NB4 (cell line): ENCODE data around the gene DEF6.

Experiments used
- POLR2A ChIP-seq: IDR thresholded peaks from 2 replicates; pipeline ENCODE4 v1.6.1; 2011; ENCODE audit warnings: mild to moderate bottlenecking; ENCODE audit not compliant: insufficient read length; ENCODE audit errors: extremely low read depth
- TF ChIP-seq, protein P1 (sequence below): IDR thresholded peaks from one replicate; pipeline ENCODE4 v1.5.1; 2012; ENCODE audit warnings: low read depth, low read length

DNA sequence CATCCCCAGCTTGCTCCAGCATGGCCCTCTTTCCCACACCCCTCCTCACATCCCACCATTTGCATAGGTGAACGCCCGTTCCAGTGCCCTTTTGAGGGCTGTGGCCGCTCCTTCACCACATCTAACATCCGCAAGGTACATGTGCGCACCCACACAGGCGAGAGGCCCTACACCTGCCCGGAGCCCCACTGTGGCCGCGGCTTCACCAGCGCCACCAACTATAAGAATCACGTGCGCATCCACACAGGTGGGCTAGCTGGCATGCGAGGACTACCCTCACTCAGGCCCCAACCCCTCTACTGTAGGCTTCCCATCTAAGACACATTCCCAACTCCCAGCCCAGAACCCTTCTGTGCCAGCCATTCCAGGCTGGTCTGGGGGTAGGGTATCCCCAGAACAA, 6.1 kb upstream of the DEF6 start:
- TF ChIP-seq, protein P1, sequence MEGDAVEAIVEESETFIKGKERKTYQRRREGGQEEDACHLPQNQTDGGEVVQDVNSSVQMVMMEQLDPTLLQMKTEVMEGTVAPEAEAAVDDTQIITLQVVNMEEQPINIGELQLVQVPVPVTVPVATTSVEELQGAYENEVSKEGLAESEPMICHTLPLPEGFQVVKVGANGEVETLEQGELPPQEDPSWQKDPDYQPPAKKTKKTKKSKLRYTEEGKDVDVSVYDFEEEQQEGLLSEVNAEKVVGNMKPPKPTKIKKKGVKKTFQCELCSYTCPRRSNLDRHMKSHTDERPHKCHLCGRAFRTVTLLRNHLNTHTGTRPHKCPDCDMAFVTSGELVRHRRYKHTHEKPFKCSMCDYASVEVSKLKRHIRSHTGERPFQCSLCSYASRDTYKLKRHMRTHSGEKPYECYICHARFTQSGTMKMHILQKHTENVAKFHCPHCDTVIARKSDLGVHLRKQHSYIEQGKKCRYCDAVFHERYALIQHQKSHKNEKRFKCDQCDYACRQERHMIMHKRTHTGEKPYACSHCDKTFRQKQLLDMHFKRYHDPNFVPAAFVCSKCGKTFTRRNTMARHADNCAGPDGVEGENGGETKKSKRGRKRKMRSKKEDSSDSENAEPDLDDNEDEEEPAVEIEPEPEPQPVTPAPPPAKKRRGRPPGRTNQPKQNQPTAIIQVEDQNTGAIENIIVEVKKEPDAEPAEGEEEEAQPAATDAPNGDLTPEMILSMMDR: no peak
- TF ChIP-seq POLR2A: no peak
